A673 (cell line): ENCODE results near the gene HCFC2. TPM values are rescaled to one million over a fixed set of nuclear protein-coding genes. Genes with fewer than 3 reads are reported as not detected.

Source experiments
- BruUV-seq: library from RNA; stranded (reverse); fragments of 400-500 nt; replicated peaks from 2 replicates; lab custom pipeline; 2021; lab: Mats Ljungman, UMichigan
- CTCF ChIA-PET: fragments of 300-600 bp; sonication (Branson Sonifier 250); formaldehyde crosslinking; loops from one replicate; lab custom pipeline; 2022; ENCODE audit warnings: antibody characterized with exemption; lab: Charles Lee
- POLR2A ChIA-PET: fragments of 300-600 bp; sonication (Branson Sonifier 250); formaldehyde crosslinking; loops from one replicate; lab custom pipeline; 2022; ENCODE audit warnings: antibody characterized with exemption; ENCODE audit not compliant: low non-redundant PET; lab: Charles Lee
- DNase-seq: peaks from one replicate; pipeline ENCODE4 v3.0.0-alpha.2; 2015; ENCODE audit warnings: low spot score
- H3K27ac ChIP-seq: fragments of 200-600 bp; sonication (generic); 2 replicates; pipeline ENCODE4 v1.5.1; 2016; ENCODE audit warnings: mixed run types, low read depth, mild to moderate bottlenecking, mixed read lengths, antibody characterized with exemption, low read length; ENCODE audit not compliant: poor library complexity, severe bottlenecking
- H3K27me3 ChIP-seq: fragments of 200-600 bp; sonication (generic); replicated peaks from 2 replicates; pipeline ENCODE4 v1.6.1; 2017; ENCODE audit warnings: mixed run types, low read depth, mild to moderate bottlenecking, mixed read lengths, antibody characterized with exemption, low read length; ENCODE audit not compliant: insufficient read depth, poor library complexity
- H3K36me3 ChIP-seq: fragments of 200-600 bp; sonication (generic); 2 replicates; pipeline ENCODE4 v1.6.1; 2016; ENCODE audit warnings: mixed run types, mild to moderate bottlenecking, mixed read lengths, antibody characterized with exemption, low read length; ENCODE audit not compliant: insufficient read depth, poor library complexity, severe bottlenecking
- H3K4me1 ChIP-seq: fragments of 200-600 bp; sonication (generic); 2 replicates; pipeline ENCODE4 v1.6.1; 2017; ENCODE audit warnings: mixed run types, mild to moderate bottlenecking, mixed read lengths, antibody characterized with exemption, low read length; ENCODE audit not compliant: insufficient read depth, poor library complexity, severe bottlenecking
- H3K4me3 ChIP-seq: fragments of 200-600 bp; sonication (generic); 2 replicates; pipeline ENCODE4 v1.5.1; 2016; ENCODE audit warnings: low read depth, mixed run types, mild to moderate bottlenecking, mixed read lengths, low read length; ENCODE audit not compliant: poor library complexity, severe bottlenecking
- H3K9me3 ChIP-seq: fragments of 200-600 bp; sonication (generic); 2 replicates; pipeline ENCODE4 v1.6.1; 2016; ENCODE audit warnings: mixed run types, low read depth, mild to moderate bottlenecking, mixed read lengths, antibody characterized with exemption, low read length; ENCODE audit not compliant: poor library complexity, severe bottlenecking
- CTCF ChIP-seq: fragments of 300-800, 200-600 bp; sonication (generic); conservative IDR thresholded peaks from 2 replicates; pipeline ENCODE4 v1.5.1; 2017; ENCODE audit warnings: low read depth, mild to moderate bottlenecking, antibody characterized with exemption, low read length, moderate library complexity, mixed read lengths
- EZH2 ChIP-seq: fragments of 200-600 bp; sonication (generic); IDR thresholded peaks from 2 replicates; pipeline ENCODE4 v1.6.1; 2017; ENCODE audit warnings: borderline replicate concordance, low read depth, mild to moderate bottlenecking, mixed read lengths, antibody characterized with exemption, low read length; ENCODE audit not compliant: poor library complexity, severe bottlenecking
- intact Hi-C: fragments of 100-400 bp; cut with micrococcal nuclease; formaldehyde crosslinking; loops from one replicate; pipeline ENCODE4 v1.10.0; 2022; ENCODE audit not compliant: unreplicated experiment
- total RNA-seq: library from RNA; stranded (reverse); gene quantifications from 2 replicates; pipeline ENCODE4 v1.2.3, GENCODE V29; 2021

HCFC2 gene
- total RNA-seq, 1 experiment from 2014 or later = 8.5 TPM

GRCh38 chr12:104058802-104059201 lies 5.5 kb upstream of the HCFC2 start:
- POLR2A ChIA-PET = no interaction called here
- Histone ChIP-seq H3K27me3 (no peaks in the 10 kb centered on the region), H3K4me3 (no peak overlapping the region), H3K27ac (no peak overlapping the region), H3K9me3 (no peaks in the 10 kb centered on the region), H3K4me1 (no peaks in the 10 kb centered on the region), H3K36me3 (no peaks in the 10 kb centered on the region)
- no peak for TF ChIP-seq EZH2
- TF ChIP-seq CTCF = no peak
- intact Hi-C loops = no loop called here
- no TSS peak for BruUV-seq
- no peak for DNase-seq
- CTCF ChIA-PET = interaction anchor here (2.7 kb wide), 1 partner anchor 50 kb away, joined by 12 read pairs; no protein-coding TSS in a partner anchor

- H3K9me3 ChIP-seq = no peaks in the 10 kb centered on the region
- H3K36me3 ChIP-seq = no peaks in the 10 kb centered on the region
- H3K27ac ChIP-seq = no peak overlapping the region
- POLR2A ChIA-PET = no interaction called here
- no peak for TF ChIP-seq EZH2
- no peak for TF ChIP-seq CTCF
- H3K27me3 ChIP-seq = no peaks in the 10 kb centered on the region
- no peak overlapping the region for H3K4me3 ChIP-seq
- no peaks in the 10 kb centered on the region for H3K4me1 ChIP-seq
- CTCF ChIA-PET = no interaction called here
- no peak for DNase-seq
- intact Hi-C loops = no loop called here
- BruUV-seq = no TSS peak
Observed at GRCh38 chr12:104059963-104060362, 4.4 kb upstream of the HCFC2 start.

GRCh38 chr12:104060791-104061190 lies 3.5 kb upstream of the HCFC2 start:
- Histone ChIP-seq H3K36me3 (no peaks in the 10 kb centered on the region), H3K27me3 (no peaks in the 10 kb centered on the region), H3K27ac (no peak overlapping the region), H3K4me3 (no peak overlapping the region), H3K4me1 (no peaks in the 10 kb centered on the region), H3K9me3 (no peaks in the 10 kb centered on the region)
- ChIA-PET CTCF (no interaction called here), POLR2A (no interaction called here)
- no TSS peak for BruUV-seq
- TF ChIP-seq EZH2 (no peak), CTCF (no peak)
- no peak for DNase-seq
- intact Hi-C loops = no loop called here
